ENCODE data around the gene TTC12. TPM values are rescaled to one million over a fixed set of nuclear protein-coding genes. Genes with fewer than 3 reads are reported as not detected.

The TTC12 gene
- total and polyA plus RNA-seq, 2 of the 8 experiments (the other 6 are each of a cell fraction or from before 2014, with no cell fraction given) = 4.7 to 9.0 TPM

GRCh38 chr11:113269096-113269495 is 45.3 kb upstream of the TTC12 start:
- no peaks in the 10 kb centered on the region for H4K20me1 ChIP-seq (replicated peaks in 1 of 2; ENCODE audit: control insufficient read depth in 1 of 2, insufficient read depth in 2 of 2, low read length in 2 of 2)
- no peak overlapping the region for H3K18ac ChIP-seq (ENCODE audit: extremely low read depth, low read length)
- no peak overlapping the region for H3K27ac ChIP-seq (ENCODE audit: low read depth, low read length)
- H3K79me2 ChIP-seq (ENCODE audit: control insufficient read depth in 1 of 2, insufficient read depth in 2 of 2, low read length in 2 of 2) = no peaks in the 10 kb centered on the region
- no peak overlapping the region for H3K4me3 ChIP-seq (ENCODE audit: extremely low read depth in 1 of 4, insufficient read depth in 2 of 4, low read depth in 3 of 4, low read length in 4 of 4)
- 91% methylated on average over 2 of the region's 2 CpGs; no CpG with 5 or more reads in 1 of the 2 experiments for WGBS, 2 experiments (ENCODE audit: extremely low coverage in 1 of 2, insufficient coverage in 1 of 2, insufficient read length in 1 of 2, insufficient replicate concordance in 2 of 2, low coverage in 1 of 2, low lambda C conversion rate in 2 of 2, missing lambda C conversion rate in 1 of 2)
- no peaks in the 10 kb centered on the region for H3K27me3 ChIP-seq (replicated peaks in 1 of 4; ENCODE audit: control insufficient read depth in 3 of 4, extremely low read depth in 1 of 4, insufficient read depth in 3 of 4, low read length in 3 of 4)
- H4K91ac ChIP-seq (replicated peaks; ENCODE audit: insufficient read length, low read length) = no peak overlapping the region
- H2BK5ac ChIP-seq (ENCODE audit: low read depth, low read length) = no peak overlapping the region
- H3K9me3 ChIP-seq (ENCODE audit: insufficient read depth in 2 of 2, low read depth in 1 of 2, low read length in 1 of 2) = no peaks in the 10 kb centered on the region
- no peak overlapping the region for H4K5ac ChIP-seq (ENCODE audit: insufficient read length, low read depth, low read length)
- no peak overlapping the region for H2AK5ac ChIP-seq (ENCODE audit: low read depth, low read length)
- H3K14ac ChIP-seq (ENCODE audit: insufficient read length) = no peak overlapping the region
- no peak overlapping the region for H3K9ac ChIP-seq (replicated peaks in 1 of 4; ENCODE audit: extremely low read depth in 1 of 4, low read depth in 3 of 4, low read length in 3 of 4)
- no peak overlapping the region for H2AFZ ChIP-seq (ENCODE audit: low read length)
- no peak overlapping the region for H2BK20ac ChIP-seq (ENCODE audit: low read length)
- H3K23ac ChIP-seq (ENCODE audit: insufficient read length) = no peak overlapping the region
- no peak overlapping the region for H3K4ac ChIP-seq (replicated peaks; ENCODE audit: insufficient read length, low read depth, low read length)
- H3K36me3 ChIP-seq (ENCODE audit: control insufficient read depth in 2 of 4, insufficient read depth in 4 of 4, low read length in 3 of 4) = no peaks in the 10 kb centered on the region
- H4K8ac ChIP-seq (ENCODE audit: extremely low read depth, insufficient read depth, low read length) = no peak overlapping the region
- H3K4me2 ChIP-seq (ENCODE audit: insufficient read depth in 1 of 2, low read depth in 2 of 2, low read length in 2 of 2) = no peak overlapping the region
- no peak for FAIRE-seq
- no peaks in the 10 kb centered on the region for H3K79me1 ChIP-seq (ENCODE audit: low read depth, low read length)
- H2BK12ac ChIP-seq (ENCODE audit: low read depth, low read length) = no peak overlapping the region
- no peaks in the 10 kb centered on the region for H3K23me2 ChIP-seq (ENCODE audit: low read depth, low read length)
- H2BK120ac ChIP-seq (replicated peaks; ENCODE audit: low read depth, low read length) = no peak overlapping the region
- no peak for TF ChIP-seq JUND (IDR thresholded peaks at IDR 0.05; ENCODE audit: low read length)
- no peak for TF ChIP-seq SP2 (IDR thresholded peaks at IDR 0.05; ENCODE audit: low read length)
- TF ChIP-seq RBBP5 (IDR thresholded peaks at IDR 0.05; ENCODE audit: borderline replicate concordance, low read depth, low read length) = no peak
- TF ChIP-seq KDM5A (IDR thresholded peaks at IDR 0.05; ENCODE audit: low read length) = no peak
- TF ChIP-seq HDAC6 (IDR thresholded peaks at IDR 0.05; ENCODE audit: low read depth, low read length) = no peak
- H3K56ac ChIP-seq (replicated peaks; ENCODE audit: insufficient read length, low read depth, low read length) = no peak overlapping the region
- CTCF ChIA-PET (ENCODE audit: partially characterized antibody) = interaction anchor here (1.4 kb wide), 1 partner anchor 699 kb away, joined by 3 read pairs; no protein-coding TSS in a partner anchor
- H3K4me1 ChIP-seq (replicated peaks in 1 of 4; ENCODE audit: control insufficient read depth in 3 of 4, insufficient read depth in 4 of 4, low read length in 3 of 4) = peaks cover 0 to 3% (median 0%) of the 10 kb centered on the region in 4 experiments; a peak in 1 of 7 replicates
- H2BK15ac ChIP-seq (ENCODE audit: low read length) = no peak overlapping the region
- no peak for DNase-seq (ENCODE audit: low read depth in 1 of 2, low spot score in 2 of 2)
- POLR2A ChIA-PET (ENCODE audit: partially characterized antibody) = no interaction called here
